Kidney capillary endothelial cell (primary cell): ENCODE results near the gene NREP.
A peak's percentile ranks its signal among the peaks of the same experiment; 100 is the strongest.
"Not testable (repeated sequence)": the region's sequence is repeated elsewhere in the genome, so short reads cannot be mapped to it uniquely, and the experiment has no call there.

ENCODE experiments used
- DNase-seq: peaks from one replicate; pipeline ENCODE4 v3.0.0-alpha.2; 2018; ENCODE audit warnings: low spot score

Gene NREP

GRCh38 chr5:111738118-111738517 is 18.9 kb downstream of the NREP start:
- DNase-seq: no peak

GRCh38 chr5:111737716-111738115 is 19.3 kb downstream of the NREP start:
- DNase-seq: no peak

GRCh38 chr5:111735583-111736270 is 21.3 kb downstream of the NREP start:
- DNase-seq: no peak

GRCh38 chr5:111734597-111734996 is 22.4 kb downstream of the NREP start:
- no peak for DNase-seq

GRCh38 chr5:111734013-111734412 is 23.0 kb downstream of the NREP start:
- DNase-seq: no peak

DNA sequence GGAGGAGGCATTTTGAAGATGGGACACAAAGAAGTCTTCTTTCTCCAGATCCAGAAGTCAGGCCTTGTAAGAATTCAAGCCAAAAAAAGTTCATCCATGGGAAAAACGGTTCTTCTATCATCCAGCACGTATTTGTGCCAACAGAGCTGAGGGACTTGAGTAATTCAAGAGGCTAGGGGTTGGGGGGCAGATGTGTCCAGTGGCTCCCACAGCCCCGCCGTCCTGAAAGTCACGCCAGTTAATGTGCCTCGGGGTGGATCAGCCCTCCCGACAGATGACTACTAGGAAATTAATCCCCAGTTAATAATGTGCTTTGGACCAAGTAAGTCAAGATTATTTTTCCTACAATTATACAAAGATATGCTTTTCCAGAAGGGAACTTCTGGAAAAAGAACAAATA is 23.4 kb downstream of the NREP start:
- DNase-seq: no peak

GRCh38 chr5:111731638-111732037 is 25.4 kb downstream of the NREP start:
- DNase-seq: no peak

DNA sequence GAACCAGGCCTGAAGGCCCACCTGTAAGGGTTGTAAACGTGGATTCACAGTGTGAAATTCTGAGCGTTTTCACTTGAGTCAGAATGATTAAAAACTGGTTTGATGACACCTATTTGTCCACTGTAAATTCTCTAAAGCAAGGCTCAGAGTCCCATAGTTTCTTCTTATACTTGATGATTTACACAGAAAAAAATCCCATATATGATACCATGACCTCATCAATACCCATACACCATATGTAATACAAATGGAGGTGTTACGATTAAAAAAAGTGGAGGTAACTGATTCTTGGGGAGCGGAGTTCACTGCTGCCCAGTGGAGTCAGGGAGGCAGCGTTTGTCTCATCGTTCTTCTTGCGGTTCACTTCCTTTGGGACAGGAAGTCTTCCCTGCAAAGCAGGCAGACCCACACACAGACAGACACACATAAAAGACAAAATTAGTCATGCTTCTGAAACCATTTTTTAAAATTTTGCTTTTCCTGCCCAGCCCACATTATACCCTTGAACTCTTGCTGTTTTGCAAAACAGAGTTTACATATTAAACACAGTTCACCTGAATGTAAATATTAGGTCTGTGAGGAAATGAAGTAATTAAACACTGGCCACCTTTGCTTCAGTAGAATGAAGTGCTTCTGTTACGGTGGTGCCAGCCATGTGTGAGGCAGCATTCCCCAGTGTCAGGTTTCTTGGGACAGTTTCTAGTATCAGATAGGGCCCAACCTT is 26.2 kb downstream of the NREP start:
- no peak for DNase-seq

- no peak for DNase-seq
These were observed 28.1 kb downstream of the NREP start for GRCh38 chr5:111728941-111729340.

DNA sequence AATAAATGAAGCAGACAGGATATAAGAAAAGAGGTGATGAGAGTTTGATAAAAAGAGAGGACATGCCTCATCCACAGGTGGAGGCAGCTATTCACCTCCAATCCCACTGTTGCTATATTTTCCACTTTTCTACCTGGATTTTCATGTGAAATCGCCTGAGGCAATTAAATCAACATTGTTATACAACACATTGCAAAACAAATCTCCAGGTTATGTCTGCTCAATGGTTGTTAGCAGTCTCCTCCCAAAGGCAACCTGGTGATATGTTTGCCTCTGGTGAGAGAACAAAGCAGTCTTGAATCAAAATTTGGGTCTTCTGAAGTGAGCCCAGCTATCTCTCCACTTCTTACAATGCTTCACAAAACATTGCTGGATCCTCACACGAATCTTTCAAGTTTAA is 30.0 kb downstream of the NREP start:
- no peak for DNase-seq

- DNase-seq: no peak
These were observed 34.9 kb downstream of the NREP start for GRCh38 chr5:111722140-111722539.

DNA sequence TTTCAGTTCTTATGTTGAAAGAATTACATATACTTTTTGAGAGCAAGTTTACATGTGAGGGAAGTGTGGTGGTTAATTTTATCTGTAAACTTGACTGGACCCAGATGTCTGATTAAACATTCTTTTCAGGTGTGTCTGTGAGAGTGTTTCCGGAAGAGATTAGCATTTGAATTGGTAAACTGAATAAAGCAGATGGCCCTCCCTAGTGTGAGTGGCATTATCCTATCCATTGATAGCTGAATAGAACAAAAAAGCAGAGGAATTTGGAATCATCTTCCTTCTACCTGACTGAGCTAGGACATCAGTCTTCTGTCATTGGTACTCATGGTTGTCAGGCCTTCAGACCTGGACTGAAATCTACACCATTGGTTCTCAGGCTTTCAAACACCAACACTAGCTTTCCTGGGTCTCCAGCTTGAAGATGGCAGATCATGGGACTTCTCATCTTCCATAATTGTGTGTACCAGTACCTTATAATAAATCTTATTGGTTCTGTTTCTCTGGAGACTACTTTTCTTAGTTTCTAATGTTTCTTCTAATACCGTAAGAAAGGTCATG is 36.6 kb downstream of the NREP start:
- no peak for DNase-seq

DNA sequence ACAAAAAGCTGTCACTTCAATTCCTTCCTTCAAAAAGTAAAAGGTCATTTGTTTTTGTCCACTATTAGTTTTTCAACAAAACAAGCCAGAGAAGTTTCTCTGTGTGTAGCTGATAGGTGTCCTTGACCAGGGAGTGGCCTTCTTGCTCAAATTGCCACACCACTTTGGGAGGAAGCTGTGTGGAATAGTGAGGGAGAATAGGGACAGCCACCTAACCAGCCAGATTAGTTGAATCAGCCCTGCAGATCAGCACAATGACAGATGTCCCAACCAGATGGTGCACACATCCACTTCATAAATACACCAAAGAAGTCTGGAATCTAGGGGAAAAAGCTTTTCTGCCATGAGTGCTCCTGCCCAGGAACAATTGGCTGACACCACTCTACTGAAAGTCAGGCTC is 37.2 kb downstream of the NREP start:
- no peak for DNase-seq

GRCh38 chr5:111716789-111717188 is 40.2 kb downstream of the NREP start:
- DNase-seq: not testable (repeated sequence)

DNA sequence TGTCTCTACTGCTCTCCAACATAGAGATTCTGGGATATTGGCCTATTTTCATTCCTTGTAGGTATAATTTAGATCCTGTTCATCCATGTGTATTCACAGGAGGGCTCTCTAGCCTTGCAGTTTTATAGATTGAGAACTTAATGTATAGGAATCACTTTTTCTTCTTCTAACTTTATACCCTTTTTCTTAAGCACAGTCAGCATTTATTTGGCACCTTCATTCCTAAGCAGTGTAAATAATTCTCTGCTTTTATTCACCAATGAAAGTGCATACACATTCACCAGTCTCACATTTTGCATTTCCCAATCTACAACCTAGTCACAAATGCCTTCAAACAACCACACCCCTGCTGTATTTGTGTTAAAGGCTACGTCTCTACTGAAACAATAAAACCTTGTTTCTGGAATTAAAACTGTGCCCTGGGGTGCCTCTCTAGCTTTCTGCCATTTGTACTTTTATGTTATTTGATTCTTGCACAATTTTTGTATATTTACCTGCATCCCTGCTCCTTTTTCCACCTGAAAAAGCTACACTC is 49.3 kb downstream of the NREP start:
- no peak for DNase-seq

- DNase-seq: no peak
These were observed 50.6 kb downstream of the NREP start for GRCh38 chr5:111706345-111706744.

DNA sequence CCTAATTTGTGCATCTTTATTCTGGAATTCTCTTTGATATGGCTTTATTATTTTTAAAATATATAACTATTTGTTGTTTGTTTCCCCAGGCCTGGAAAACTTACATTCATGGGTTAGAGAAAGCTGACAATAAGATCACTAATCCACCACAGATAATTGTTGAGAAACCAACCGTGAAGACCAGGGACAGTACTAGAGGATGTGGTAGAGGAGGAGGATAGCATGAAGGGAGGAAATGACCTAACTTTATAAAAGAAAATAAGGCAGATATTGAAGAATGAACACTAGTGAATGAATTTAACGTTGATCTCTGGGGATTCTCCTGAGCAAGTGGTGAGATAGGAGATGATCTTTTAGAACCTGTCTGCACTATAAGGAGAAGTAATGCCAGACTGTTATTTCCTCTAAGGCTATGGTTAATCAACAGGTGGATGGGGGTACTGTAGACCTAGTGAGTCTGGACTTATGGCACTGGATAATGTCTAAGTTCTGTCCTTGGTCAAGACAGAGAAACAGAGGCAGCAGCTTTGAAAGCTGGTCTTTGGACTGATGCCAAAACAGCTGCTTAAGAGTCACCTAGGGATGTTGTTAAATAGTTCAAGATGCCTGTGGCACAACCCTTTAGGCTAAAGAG is 52.4 kb downstream of the NREP start:
- no peak for DNase-seq

- DNase-seq: no peak
These were observed 53.3 kb downstream of the NREP start for GRCh38 chr5:111703662-111704061.

GRCh38 chr5:111699976-111700375 is 57.0 kb downstream of the NREP start:
- DNase-seq: no peak

- DNase-seq: no peak
These were observed 57.7 kb downstream of the NREP start for GRCh38 chr5:111699324-111699723.

DNA sequence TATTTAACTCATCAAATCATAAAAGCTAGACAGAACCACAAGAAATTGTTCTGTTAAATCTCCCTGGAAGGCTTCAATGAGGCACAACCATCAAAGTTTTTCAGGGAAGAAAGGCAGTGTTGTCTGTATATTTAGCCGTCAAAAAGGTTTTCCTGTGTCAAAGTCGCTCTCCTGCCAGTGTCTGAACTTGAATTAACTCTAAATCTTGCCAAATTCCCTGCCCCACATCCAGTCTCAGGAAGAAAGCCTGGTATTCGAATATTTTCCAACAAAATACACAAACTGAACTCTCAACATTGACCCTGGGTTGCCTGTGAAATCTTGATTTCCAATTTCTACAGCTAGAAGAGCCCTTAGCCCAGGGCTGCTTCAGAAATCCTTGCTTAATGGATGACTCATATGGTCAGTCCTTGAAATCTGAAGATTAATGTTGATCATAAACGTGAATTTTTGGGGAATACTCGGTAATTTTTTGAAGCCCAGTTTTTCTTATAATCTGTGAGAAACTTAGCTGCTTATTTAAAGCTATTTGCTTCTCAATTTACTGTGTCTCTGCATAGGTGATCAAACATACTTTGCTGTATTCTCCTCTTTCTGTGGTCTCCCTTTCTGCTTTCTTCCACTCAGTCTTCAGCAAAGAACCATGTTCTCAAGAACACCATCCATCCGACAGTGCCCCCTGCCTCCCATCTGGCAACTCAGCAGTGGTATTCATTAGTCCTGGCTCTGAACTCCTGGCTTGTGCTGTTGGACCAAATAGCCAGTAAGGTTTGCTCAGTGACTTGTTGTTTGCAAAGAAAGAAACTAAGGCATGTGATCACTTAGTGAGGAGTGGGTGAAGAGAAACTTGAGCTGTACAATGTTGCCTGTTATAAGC is 58.9 kb downstream of the NREP start:
- no peak for DNase-seq

- peak; percentile 28 for DNase-seq
These were observed 59.8 kb downstream of the NREP start for GRCh38 chr5:111697215-111697614.
